ENCODE results near the gene CHRNB4.

GRCh38 chr15:78638658-78639314, 2.2 kb downstream of the CHRNB4 start:
- peak; percentile 29 to 47 (median 31) for TF ChIP-seq CTCF (IDR thresholded peaks at IDR 0.05)
- TF ChIP-seq POLR2A (IDR thresholded peaks at IDR 0.05), result no peak
